GM23248 (cell line): ENCODE measurements around the gene ACVRL1. TPM values are rescaled to one million over a fixed set of nuclear protein-coding genes. Genes with fewer than 3 reads are reported as not detected.

Source experiments
- DNase-seq: peaks from one replicate; pipeline ENCODE4 v3.0.0-alpha.2; 2015
- H2AFZ ChIP-seq: fragments of 200-600 bp; sonication (generic); 2 replicates; pipeline ENCODE4 v1.6.1; 2016; ENCODE audit warnings: antibody characterized with exemption
- H3F3A ChIP-seq: fragments of 200-600 bp; sonication (generic); 2 replicates; pipeline ENCODE4 v1.6.1; 2016; ENCODE audit warnings: mild to moderate bottlenecking, antibody characterized with exemption, mixed run types; ENCODE audit not compliant: insufficient read depth
- H3K27ac ChIP-seq: fragments of 200-600 bp; sonication (generic); 2 replicates; pipeline ENCODE4 v1.5.1; 2016; ENCODE audit warnings: mild to moderate bottlenecking
- H3K27me3 ChIP-seq: fragments of 200-600 bp; sonication (generic); replicated peaks from 2 replicates; pipeline ENCODE4 v1.6.1; 2016; ENCODE audit warnings: mild to moderate bottlenecking; ENCODE audit not compliant: insufficient read depth
- H3K36me3 ChIP-seq: fragments of 200-600 bp; sonication (generic); 2 replicates; pipeline ENCODE4 v1.6.1; 2016; ENCODE audit warnings: low read depth, mild to moderate bottlenecking
- H3K4me1 ChIP-seq: fragments of 200-600 bp; sonication (generic); 2 replicates; pipeline ENCODE4 v1.6.1; 2016; ENCODE audit warnings: mild to moderate bottlenecking; ENCODE audit not compliant: insufficient read depth
- H3K4me2 ChIP-seq: fragments of 200-600 bp; sonication (generic); one replicate; pipeline ENCODE4 v1.6.1; 2016; ENCODE audit warnings: mild to moderate bottlenecking; ENCODE audit not compliant: unreplicated experiment
- H3K4me3 ChIP-seq: fragments of 200-600 bp; sonication (generic); 2 replicates; pipeline ENCODE4 v1.5.1; 2016; ENCODE audit warnings: mild to moderate bottlenecking
- H3K79me2 ChIP-seq: fragments of 200-600 bp; sonication (generic); 2 replicates; pipeline ENCODE4 v1.6.1; 2016; ENCODE audit warnings: mild to moderate bottlenecking; ENCODE audit not compliant: insufficient read depth
- H3K9ac ChIP-seq: fragments of 200-600 bp; sonication (generic); 2 replicates; pipeline ENCODE4 v1.6.1; 2016; ENCODE audit warnings: mild to moderate bottlenecking
- H3K9me2 ChIP-seq: fragments of 200-600 bp; sonication (generic); 2 replicates; pipeline ENCODE4 v1.6.1; 2016; ENCODE audit warnings: mixed run types, mild to moderate bottlenecking, moderate library complexity; ENCODE audit not compliant: insufficient read depth
- H3K9me3 ChIP-seq: fragments of 200-600 bp; sonication (generic); one replicate; pipeline ENCODE4 v1.6.1; 2017; ENCODE audit warnings: low read depth
- H4K20me1 ChIP-seq: fragments of 200-600 bp; sonication (generic); 2 replicates; pipeline ENCODE4 v1.6.0; 2016; ENCODE audit not compliant: insufficient read depth
- EZH2 ChIP-seq: fragments of 200-600 bp; sonication (generic); IDR thresholded peaks from 2 replicates; pipeline ENCODE4 v1.6.1; 2018; ENCODE audit warnings: antibody characterized with exemption, mild to moderate bottlenecking; ENCODE audit not compliant: insufficient read depth, poor library complexity, severe bottlenecking
- EZH2phosphoT487 ChIP-seq: fragments of 200-600 bp; sonication (generic); IDR thresholded peaks from 2 replicates; pipeline ENCODE4 v1.6.1; 2018; ENCODE audit warnings: antibody characterized with exemption, moderate library complexity, mild to moderate bottlenecking, low read depth; ENCODE audit not compliant: insufficient read depth
- WGBS, 2 experiments: methylation state at CpG; one replicate each; pipeline ENCODE4 v1.1.6; 2015 to 2017; ENCODE audit warnings: low lambda C conversion rate in 2 of 2, low coverage in 1 of 2; ENCODE audit errors: missing lambda C conversion rate in 2 of 2; 5-methylcytosine and 5-hydroxymethylcytosine counted together
- in situ Hi-C: fragments of 300-500 bp; cut with MboI; formaldehyde crosslinking; loops from 2 replicates; pipeline ENCODE4 v1.15.0; 2020
- polyA plus RNA-seq: library from polyadenylated mRNA; unstranded; fragments of >200 nt; fragmentation: Nextera tagmentation; extraction: Ambion mirVana; gene quantifications from 2 replicates; pipeline ENCODE4 v1.2.1, GENCODE V29; 2016
- total RNA-seq: library from RNA; depleted of rRNA; stranded (reverse); fragments of >200 nt; shearing (Covaris generic); gene quantifications from 2 replicates; pipeline ENCODE4 v1.2.3, GENCODE V29; 2014

Gene ACVRL1
- total and polyA plus RNA-seq, 2 experiments from 2014 or later = 19.1 to 114 TPM

DNA sequence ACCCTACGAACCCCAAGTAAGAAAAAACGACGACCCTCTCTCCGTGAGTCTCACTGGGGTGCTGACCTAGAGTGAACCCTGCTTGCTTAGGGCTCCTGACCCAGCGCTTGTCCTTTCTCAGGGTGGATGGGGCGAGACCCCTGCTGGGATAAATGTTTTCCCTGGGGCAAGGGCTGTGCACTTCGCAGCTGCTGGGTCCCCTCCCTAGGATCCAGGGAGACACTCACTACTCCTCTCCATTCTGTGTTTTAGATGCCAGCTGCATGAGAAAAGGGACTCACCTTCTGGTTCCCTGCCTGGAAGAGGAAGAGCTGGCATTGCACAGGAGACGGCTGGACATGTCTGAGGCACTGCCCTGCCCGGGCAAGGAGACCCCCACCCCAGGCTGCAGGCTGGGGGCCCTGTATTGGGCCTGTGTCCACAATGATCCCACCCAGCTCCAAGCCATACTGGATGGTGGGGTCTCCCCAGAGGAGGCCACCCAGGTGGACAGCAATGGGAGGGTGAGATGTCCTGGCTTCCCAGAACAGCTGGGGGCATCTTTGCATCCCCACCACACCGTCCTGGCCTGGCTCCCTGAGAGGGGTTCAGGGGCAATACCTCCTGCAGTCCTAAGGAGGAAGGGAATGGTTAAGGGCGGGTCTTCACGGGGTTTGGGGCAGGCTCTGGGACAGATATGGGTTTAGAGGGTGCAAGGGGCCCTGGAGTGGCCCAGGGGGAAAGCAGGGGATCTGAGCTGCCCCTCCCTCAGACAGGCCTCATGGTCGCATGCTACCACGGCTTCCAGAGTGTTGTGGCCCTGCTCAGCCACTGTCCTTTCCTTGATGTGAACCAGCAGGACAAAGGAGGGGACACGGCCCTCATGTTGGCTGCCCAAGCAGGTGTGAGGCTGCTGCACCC lies 18.7 kb upstream of the ACVRL1 start:
- Histone ChIP-seq H3F3A (peaks cover 22% of the 10 kb centered on the region), H3K9me3 (no peaks in the 10 kb centered on the region), H3K79me2 (no peaks in the 10 kb centered on the region), H3K27ac (no peak overlapping the region), H3K4me2 (no peak overlapping the region), H2AFZ (no peak overlapping the region), H3K9me2 (no peaks in the 10 kb centered on the region), H4K20me1 (no peaks in the 10 kb centered on the region), H3K36me3 (no peaks in the 10 kb centered on the region), H3K4me1 (peaks cover 12% of the 10 kb centered on the region), H3K27me3 (no peaks in the 10 kb centered on the region), H3K4me3 (no peak overlapping the region), H3K9ac (no peak overlapping the region)
- no peak for DNase-seq
- in situ Hi-C loops = no loop called here
- TF ChIP-seq EZH2 = no peak
- no peak for TF ChIP-seq EZH2phosphoT487
- WGBS, 2 experiments = 84 to 87% methylated on average over 15 of the region's 15 CpGs

DNA sequence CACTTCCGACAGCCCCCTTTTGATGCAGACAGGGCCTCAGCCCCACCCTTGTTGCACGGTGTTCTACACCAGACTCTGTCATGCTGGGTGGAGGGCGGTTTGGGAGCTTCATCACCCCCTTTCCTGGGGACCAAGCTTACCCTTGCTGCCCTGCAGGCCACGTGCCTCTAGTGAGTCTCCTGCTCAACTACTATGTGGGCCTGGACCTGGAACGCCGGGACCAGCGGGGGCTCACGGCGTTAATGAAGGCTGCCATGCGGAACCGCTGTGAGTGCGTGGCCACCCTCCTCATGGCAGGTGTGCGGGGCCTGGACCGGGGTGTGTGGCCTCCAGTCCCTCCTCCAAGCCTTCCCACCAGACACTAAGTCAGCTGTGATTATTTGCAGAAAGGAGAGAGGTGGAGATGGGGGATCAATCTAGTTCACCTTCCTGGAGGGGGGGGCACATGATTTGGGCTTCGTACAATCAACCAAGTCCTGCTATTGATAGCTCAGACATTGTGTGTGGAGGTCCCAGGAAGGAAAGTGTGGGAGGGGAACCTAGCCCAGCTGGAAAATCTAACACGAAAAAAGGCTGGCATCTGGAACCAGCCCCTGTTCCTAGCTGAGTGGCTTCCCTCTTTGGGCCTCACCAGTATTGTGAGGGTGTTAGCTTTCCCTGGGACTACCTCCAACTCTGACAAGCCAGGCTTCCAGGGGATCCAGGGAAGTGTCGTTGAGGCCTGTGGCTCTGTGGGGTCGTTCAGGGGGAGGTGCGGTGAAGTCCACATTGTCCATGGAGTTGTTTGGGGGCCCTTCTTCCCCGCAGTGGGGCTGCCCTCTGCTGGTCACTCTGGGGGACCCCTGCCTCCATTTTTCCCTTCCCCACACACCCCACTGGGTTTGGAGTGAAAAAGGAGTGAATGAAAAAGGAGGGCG lies 17.8 kb upstream of the ACVRL1 start:
- no peak for DNase-seq
- in situ Hi-C loops = no loop called here
- Histone ChIP-seq H3K27ac (no peak overlapping the region), H3K4me2 (no peak overlapping the region), H3K9me2 (no peaks in the 10 kb centered on the region), H2AFZ (no peak overlapping the region), H3F3A (peaks cover 17% of the 10 kb centered on the region), H4K20me1 (no peaks in the 10 kb centered on the region), H3K36me3 (no peaks in the 10 kb centered on the region), H3K9ac (no peak overlapping the region), H3K9me3 (no peaks in the 10 kb centered on the region), H3K4me1 (peaks cover 12% of the 10 kb centered on the region), H3K4me3 (no peak overlapping the region), H3K27me3 (no peaks in the 10 kb centered on the region), H3K79me2 (no peaks in the 10 kb centered on the region)
- TF ChIP-seq EZH2phosphoT487 (no peak), EZH2 (no peak)
- WGBS, 2 experiments = 84 to 86% methylated on average over 21 of the region's 21 CpGs

DNA sequence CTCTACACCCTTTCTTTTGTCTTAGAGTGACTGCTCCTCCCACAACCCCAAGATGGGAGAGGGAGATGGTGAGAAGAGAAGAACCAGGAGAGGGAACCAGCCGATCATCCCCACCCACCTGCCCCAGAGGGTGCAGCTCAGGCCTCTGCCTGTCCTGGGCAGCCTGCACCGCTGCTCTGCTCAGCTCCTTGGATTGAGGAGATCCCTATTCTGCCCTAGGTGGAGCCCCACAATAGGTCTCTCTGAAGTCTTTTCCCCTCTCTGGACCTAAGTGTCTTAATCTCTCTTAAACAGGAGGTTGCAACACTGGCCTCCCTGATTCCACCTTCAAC lies 17.2 kb upstream of the ACVRL1 start:
- H3K36me3 ChIP-seq = no peaks in the 10 kb centered on the region
- H3K27me3 ChIP-seq = no peaks in the 10 kb centered on the region
- in situ Hi-C loops = no loop called here
- no peak overlapping the region for H3K4me3 ChIP-seq
- no peaks in the 10 kb centered on the region for H3K9me2 ChIP-seq
- H3K4me2 ChIP-seq = no peak overlapping the region
- no peak overlapping the region for H3K9ac ChIP-seq
- no peaks in the 10 kb centered on the region for H3K79me2 ChIP-seq
- H3F3A ChIP-seq = peaks cover 17% of the 10 kb centered on the region
- no peak overlapping the region for H2AFZ ChIP-seq
- H4K20me1 ChIP-seq = no peaks in the 10 kb centered on the region
- H3K4me1 ChIP-seq = peaks cover 13% of the 10 kb centered on the region
- WGBS, 2 experiments = 97 to 100% methylated on average over 2 of the region's 2 CpGs
- H3K9me3 ChIP-seq = no peaks in the 10 kb centered on the region
- DNase-seq = no peak
- H3K27ac ChIP-seq = no peak overlapping the region
- TF ChIP-seq EZH2 = no peak
- no peak for TF ChIP-seq EZH2phosphoT487

DNA sequence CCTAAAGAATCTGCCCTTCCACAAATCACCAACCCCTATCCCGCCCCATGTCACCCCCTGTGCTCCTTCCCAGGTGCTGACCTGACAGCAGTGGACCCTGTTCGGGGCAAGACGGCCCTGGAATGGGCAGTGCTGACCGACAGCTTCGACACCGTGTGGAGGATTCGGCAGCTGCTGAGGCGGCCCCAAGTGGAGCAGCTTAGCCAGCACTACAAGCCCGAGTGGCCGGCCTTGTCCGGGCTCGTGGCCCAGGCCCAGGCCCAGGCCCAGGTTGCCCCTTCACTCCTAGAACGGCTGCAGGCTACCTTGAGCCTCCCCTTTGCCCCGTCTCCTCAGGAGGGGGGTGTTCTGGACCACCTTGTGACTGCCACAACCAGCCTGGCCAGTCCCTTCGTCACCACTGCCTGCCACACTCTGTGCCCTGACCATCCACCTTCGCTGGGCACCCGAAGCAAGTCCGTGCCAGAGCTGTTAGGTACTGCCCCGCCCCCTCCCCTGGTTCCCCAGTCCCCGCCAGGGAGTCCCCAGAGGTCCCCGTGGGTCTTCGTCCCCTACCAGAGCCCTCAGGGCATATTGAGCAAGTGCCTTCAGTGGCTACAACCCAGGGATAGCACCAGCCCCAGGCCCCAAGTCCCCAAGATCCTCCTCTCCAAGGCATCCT lies 16.7 kb upstream of the ACVRL1 start:
- no peaks in the 10 kb centered on the region for H4K20me1 ChIP-seq
- H3K9me2 ChIP-seq = no peaks in the 10 kb centered on the region
- no peak overlapping the region for H2AFZ ChIP-seq
- no peaks in the 10 kb centered on the region for H3K36me3 ChIP-seq
- no peak for DNase-seq
- no peak overlapping the region for H3K4me2 ChIP-seq
- 86% methylated on average over 18 to 22 of the region's 22 CpGs for WGBS, 2 experiments
- TF ChIP-seq EZH2 (no peak), EZH2phosphoT487 (no peak)
- no peak overlapping the region for H3K27ac ChIP-seq
- H3K4me1 ChIP-seq = peaks cover 15% of the 10 kb centered on the region
- H3K27me3 ChIP-seq = no peaks in the 10 kb centered on the region
- H3K9ac ChIP-seq = no peak overlapping the region
- H3K4me3 ChIP-seq = no peak overlapping the region
- no peaks in the 10 kb centered on the region for H3K79me2 ChIP-seq
- in situ Hi-C loops = no loop called here
- no peaks in the 10 kb centered on the region for H3K9me3 ChIP-seq
- H3F3A ChIP-seq = peaks cover 12% of the 10 kb centered on the region
